ENCODE results near the gene CXorf49B. TPM values are rescaled to one million over a fixed set of nuclear protein-coding genes. Genes with fewer than 3 reads are reported as not detected.
"Not testable (repeated sequence)": the region's sequence is repeated elsewhere in the genome, so short reads cannot be mapped to it uniquely, and the experiment has no call there.

Gene CXorf49B
- total and polyA plus RNA-seq, 7 experiments from 2014 or later: not detected

GRCh38 chrX:71760688-71761281 lies 2.4 kb upstream of the CXorf49B start:
- DNase-seq; H3K27me3 ChIP-seq (ENCODE audit: control insufficient read depth in 2 of 2, insufficient read depth in 2 of 2, low read length in 2 of 2); H3K4me3 ChIP-seq (ENCODE audit: low read length); H3K9me3 ChIP-seq (ENCODE audit: control insufficient read depth in 2 of 3, low read length in 3 of 3); H3K27ac ChIP-seq (ENCODE audit: low read depth, low read length); H3K4me1 Mint-ChIP-seq; POLR2A ChIA-PET; H3K9me3 Mint-ChIP-seq; H3K36me3 Mint-ChIP-seq; H3K4me3 Mint-ChIP-seq; H3K36me3 ChIP-seq (ENCODE audit: control insufficient read depth in 2 of 3, insufficient read depth in 3 of 3, low read length in 3 of 3); CTCF ChIA-PET; H3K27ac Mint-ChIP-seq; H3K27me3 Mint-ChIP-seq; ATAC-seq; intact Hi-C loops (cut with micrococcal nuclease); H3K4me1 ChIP-seq (ENCODE audit: control insufficient read depth in 2 of 2, insufficient read depth in 2 of 2, low read length in 2 of 2): not testable (repeated sequence)

- ATAC-seq; H3K4me1 Mint-ChIP-seq; intact Hi-C loops (cut with micrococcal nuclease); H3K4me3 Mint-ChIP-seq; H3K9me3 Mint-ChIP-seq; H3K36me3 ChIP-seq (ENCODE audit: control insufficient read depth in 2 of 3, insufficient read depth in 3 of 3, low read length in 3 of 3); H3K27ac Mint-ChIP-seq; H3K27me3 Mint-ChIP-seq; H3K4me3 ChIP-seq (ENCODE audit: low read length); H3K36me3 Mint-ChIP-seq; H3K4me1 ChIP-seq (ENCODE audit: control insufficient read depth in 2 of 2, insufficient read depth in 2 of 2, low read length in 2 of 2); POLR2A ChIA-PET; H3K27ac ChIP-seq (ENCODE audit: low read depth, low read length); H3K27me3 ChIP-seq (ENCODE audit: control insufficient read depth in 2 of 2, insufficient read depth in 2 of 2, low read length in 2 of 2); CTCF ChIA-PET; H3K9me3 ChIP-seq (ENCODE audit: control insufficient read depth in 2 of 3, low read length in 3 of 3); DNase-seq: not testable (repeated sequence)
Measured at GRCh38 chrX:71764832-71765231, 1.7 kb downstream of the CXorf49B start.

GRCh38 chrX:71765613-71766012 lies 2.5 kb downstream of the CXorf49B start:
- POLR2A ChIA-PET, ATAC-seq: not testable (repeated sequence)

GRCh38 chrX:71767134-71767533 lies 4.0 kb downstream of the CXorf49B start:
- H3K4me3 Mint-ChIP-seq; H3K4me1 ChIP-seq (ENCODE audit: control insufficient read depth in 2 of 2, insufficient read depth in 2 of 2, low read length in 2 of 2); H3K27ac ChIP-seq (ENCODE audit: low read depth, low read length); H3K4me1 Mint-ChIP-seq; DNase-seq; H3K36me3 Mint-ChIP-seq; H3K4me3 ChIP-seq (ENCODE audit: low read length); H3K27me3 ChIP-seq (ENCODE audit: control insufficient read depth in 2 of 2, insufficient read depth in 2 of 2, low read length in 2 of 2); H3K9me3 Mint-ChIP-seq; H3K27me3 Mint-ChIP-seq; H3K36me3 ChIP-seq (ENCODE audit: control insufficient read depth in 2 of 3, insufficient read depth in 3 of 3, low read length in 3 of 3); H3K27ac Mint-ChIP-seq; intact Hi-C loops (cut with micrococcal nuclease); CTCF ChIA-PET; ATAC-seq; POLR2A ChIA-PET; H3K9me3 ChIP-seq (ENCODE audit: control insufficient read depth in 2 of 3, low read length in 3 of 3): not testable (repeated sequence)

More at GRCh38 chrX:71765613-71766012, 2.5 kb downstream of the CXorf49B start:
- H3K27ac ChIP-seq (ENCODE audit: low read depth, low read length); H3K36me3 ChIP-seq (ENCODE audit: control insufficient read depth in 2 of 3, insufficient read depth in 3 of 3, low read length in 3 of 3); DNase-seq; H3K9me3 Mint-ChIP-seq; H3K4me1 ChIP-seq (ENCODE audit: control insufficient read depth in 2 of 2, insufficient read depth in 2 of 2, low read length in 2 of 2); H3K9me3 ChIP-seq (ENCODE audit: control insufficient read depth in 2 of 3, low read length in 3 of 3); CTCF ChIA-PET; H3K4me3 ChIP-seq (ENCODE audit: low read length); H3K27me3 ChIP-seq (ENCODE audit: control insufficient read depth in 2 of 2, insufficient read depth in 2 of 2, low read length in 2 of 2); H3K4me1 Mint-ChIP-seq; H3K4me3 Mint-ChIP-seq; H3K27me3 Mint-ChIP-seq; H3K36me3 Mint-ChIP-seq; H3K27ac Mint-ChIP-seq; intact Hi-C loops (cut with micrococcal nuclease): not testable (repeated sequence)

- H3K9me3 Mint-ChIP-seq; H3K4me3 Mint-ChIP-seq; H3K36me3 Mint-ChIP-seq; H3K9me3 ChIP-seq (ENCODE audit: control insufficient read depth in 2 of 3, low read length in 3 of 3); H3K4me1 ChIP-seq (ENCODE audit: control insufficient read depth in 2 of 2, insufficient read depth in 2 of 2, low read length in 2 of 2); DNase-seq; H3K4me3 ChIP-seq (ENCODE audit: low read length); intact Hi-C loops (cut with micrococcal nuclease); H3K27ac ChIP-seq (ENCODE audit: low read depth, low read length); H3K36me3 ChIP-seq (ENCODE audit: control insufficient read depth in 2 of 3, insufficient read depth in 3 of 3, low read length in 3 of 3); H3K27me3 Mint-ChIP-seq; CTCF ChIA-PET; H3K4me1 Mint-ChIP-seq; H3K27ac Mint-ChIP-seq; H3K27me3 ChIP-seq (ENCODE audit: control insufficient read depth in 2 of 2, insufficient read depth in 2 of 2, low read length in 2 of 2); POLR2A ChIA-PET: not testable (repeated sequence)
- ATAC-seq: peak; percentile 49
Measured at GRCh38 chrX:71778322-71778721, 15.2 kb downstream of the CXorf49B start.

- H3K9me3 ChIP-seq (ENCODE audit: control insufficient read depth in 2 of 3, low read length in 3 of 3); H3K27me3 ChIP-seq (ENCODE audit: control insufficient read depth in 2 of 2, insufficient read depth in 2 of 2, low read length in 2 of 2); H3K36me3 ChIP-seq (ENCODE audit: control insufficient read depth in 2 of 3, insufficient read depth in 3 of 3, low read length in 3 of 3); H3K9me3 Mint-ChIP-seq; intact Hi-C loops (cut with micrococcal nuclease); CTCF ChIA-PET; H3K27me3 Mint-ChIP-seq; H3K27ac Mint-ChIP-seq; H3K4me3 Mint-ChIP-seq; H3K36me3 Mint-ChIP-seq; DNase-seq; H3K4me3 ChIP-seq (ENCODE audit: low read length); POLR2A ChIA-PET; H3K4me1 ChIP-seq (ENCODE audit: control insufficient read depth in 2 of 2, insufficient read depth in 2 of 2, low read length in 2 of 2); H3K27ac ChIP-seq (ENCODE audit: low read depth, low read length); H3K4me1 Mint-ChIP-seq: not testable (repeated sequence)
- peak; percentile 69 for ATAC-seq
Measured at GRCh38 chrX:71782225-71782949, 19.2 kb downstream of the CXorf49B start.

- DNase-seq; H3K4me1 ChIP-seq (ENCODE audit: control insufficient read depth in 2 of 2, insufficient read depth in 2 of 2, low read length in 2 of 2); H3K36me3 ChIP-seq (ENCODE audit: control insufficient read depth in 2 of 3, insufficient read depth in 3 of 3, low read length in 3 of 3); CTCF ChIA-PET; POLR2A ChIA-PET; H3K9me3 ChIP-seq (ENCODE audit: control insufficient read depth in 2 of 3, low read length in 3 of 3); H3K4me1 Mint-ChIP-seq; H3K27me3 Mint-ChIP-seq; H3K4me3 ChIP-seq (ENCODE audit: low read length); H3K36me3 Mint-ChIP-seq; H3K27me3 ChIP-seq (ENCODE audit: control insufficient read depth in 2 of 2, insufficient read depth in 2 of 2, low read length in 2 of 2); H3K27ac Mint-ChIP-seq; H3K9me3 Mint-ChIP-seq; ATAC-seq; H3K4me3 Mint-ChIP-seq; H3K27ac ChIP-seq (ENCODE audit: low read depth, low read length); intact Hi-C loops (cut with micrococcal nuclease): not testable (repeated sequence)
Measured at GRCh38 chrX:71782950-71783299, 19.8 kb downstream of the CXorf49B start.

All from naive thymus-derived CD4-positive, alpha-beta T cell (primary cell).